K562 (cell line): ENCODE results near the gene VWF. TPM values are rescaled to one million over a fixed set of nuclear protein-coding genes. Genes with fewer than 3 reads are reported as not detected.

ENCODE experiments used
- ETV6 ChIP-seq, 3 experiments: fragments of 150-350 bp in 1 of 3; sonication (generic) in 1 of 3; formaldehyde crosslinking in 1 of 3; IDR thresholded peaks; 2 replicates each; pipeline versions ENCODE4 v1.6.1 to v1.8.0; 2014 to 2022; ENCODE audit warnings: borderline replicate concordance in 2 of 3, low read depth in 2 of 3, antibody characterized with exemption in 1 of 3, low read length in 1 of 3, mild to moderate bottlenecking in 1 of 3, missing genetic modification reagents in 1 of 3
- SMARCE1 ChIP-seq: fragments of 450-650 bp; IDR thresholded peaks from 2 replicates; pipeline ENCODE4 v1.7.1; 2016; ENCODE audit warnings: mild to moderate bottlenecking
- ZNF3 ChIP-seq: fragments of 250-450 bp; sonication (Bioruptor Pico); IDR thresholded peaks from 2 replicates; pipeline ENCODE4 v1.5.0; 2021; ENCODE audit warnings: mild to moderate bottlenecking, moderate library complexity
- polyA plus RNA-seq, 8 experiments: library from polyadenylated mRNA; depleted of rRNA in 4 of 8; stranded (reverse) in 5 of 8; unstranded in 3 of 8; fragments of >200 nt; fragmentation: Nextera tagmentation in 2 of 8; fragmentation: Illumina TruSeq in 1 of 8; extraction: Ambion mirVana in 2 of 8; extraction: Trizol in 1 of 8; gene quantifications; 2 replicates each; pipeline versions ENCODE4 v1.2.1 to v1.2.3, GENCODE V29; 2011 to 2014; ENCODE audit warnings: inconsistent platforms in 1 of 8, missing spikeins in 1 of 8
- total RNA-seq, 7 experiments: library from RNA; depleted of rRNA in 6 of 7; stranded (reverse); fragments of >200 nt in 6 of 7; fragmentation: Illumina TruSeq in 2 of 7; extraction: Trizol in 2 of 7; gene quantifications; 2 replicates each; pipeline versions ENCODE4 v1.2.1 to v1.2.3, GENCODE V29; 2011 to 2021; ENCODE audit warnings: low replicate concordance in 1 of 7
- TF ChIP-seq, protein P1 (sequence below): fragments of 450-650 bp; formaldehyde crosslinking; IDR thresholded peaks from 2 replicates; pipeline ENCODE4 v1.4.0; 2020; ENCODE audit warnings: mild to moderate bottlenecking
- TF ChIP-seq, protein P2 (sequence below): sonication (generic); formaldehyde crosslinking; IDR thresholded peaks from 2 replicates; pipeline ENCODE4 v1.4.0; 2020; ENCODE audit warnings: mild to moderate bottlenecking, missing genetic modification reagents
- TF ChIP-seq, protein P3 (sequence below): IDR thresholded peaks from 2 replicates; pipeline ENCODE4 v1.6.1; 2012; ENCODE audit warnings: low read depth, low read length, improper control_type of control experiment, borderline replicate concordance

VWF gene
- total and polyA plus RNA-seq, 9 of the 15 experiments (the other 6 are each of a cell fraction or from before 2014, with no cell fraction given): 0.53 TPM; not detected in 8

DNA sequence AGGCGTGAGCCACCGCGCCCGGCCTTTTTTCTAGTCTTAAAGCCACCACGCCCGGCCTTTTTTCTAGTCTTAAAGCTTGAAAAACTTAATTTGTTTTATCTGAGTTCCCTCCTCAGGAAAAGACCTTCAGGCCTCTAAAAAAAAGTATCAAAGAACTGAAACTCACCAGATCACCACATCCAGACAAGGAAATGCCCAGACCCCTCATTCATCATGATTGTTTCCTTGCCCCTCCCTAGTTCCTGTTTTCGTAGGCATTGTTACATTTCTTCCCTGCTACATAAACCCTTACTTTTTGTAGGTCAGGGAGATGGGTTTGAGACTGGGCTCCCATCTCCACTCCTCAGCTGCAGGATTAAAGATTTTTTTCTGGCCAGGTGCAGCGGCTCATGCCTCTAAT lies 21.1 kb upstream of the VWF start (continued):
- no peak for TF ChIP-seq ETV6 (IDR thresholded peaks at IDR 0.05; ENCODE audit: borderline replicate concordance in 1 of 2, low read depth in 2 of 2, low read length in 1 of 2)
- TF ChIP-seq ETV6 (CRISPR knock-in tag; IDR thresholded peaks at IDR 0.05; ENCODE audit: borderline replicate concordance): no peak
- TF ChIP-seq, protein P1, sequence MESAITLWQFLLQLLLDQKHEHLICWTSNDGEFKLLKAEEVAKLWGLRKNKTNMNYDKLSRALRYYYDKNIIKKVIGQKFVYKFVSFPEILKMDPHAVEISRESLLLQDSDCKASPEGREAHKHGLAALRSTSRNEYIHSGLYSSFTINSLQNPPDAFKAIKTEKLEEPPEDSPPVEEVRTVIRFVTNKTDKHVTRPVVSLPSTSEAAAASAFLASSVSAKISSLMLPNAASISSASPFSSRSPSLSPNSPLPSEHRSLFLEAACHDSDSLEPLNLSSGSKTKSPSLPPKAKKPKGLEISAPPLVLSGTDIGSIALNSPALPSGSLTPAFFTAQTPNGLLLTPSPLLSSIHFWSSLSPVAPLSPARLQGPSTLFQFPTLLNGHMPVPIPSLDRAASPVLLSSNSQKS (CRISPR knock-in tag): no peak
- TF ChIP-seq, protein P2, sequence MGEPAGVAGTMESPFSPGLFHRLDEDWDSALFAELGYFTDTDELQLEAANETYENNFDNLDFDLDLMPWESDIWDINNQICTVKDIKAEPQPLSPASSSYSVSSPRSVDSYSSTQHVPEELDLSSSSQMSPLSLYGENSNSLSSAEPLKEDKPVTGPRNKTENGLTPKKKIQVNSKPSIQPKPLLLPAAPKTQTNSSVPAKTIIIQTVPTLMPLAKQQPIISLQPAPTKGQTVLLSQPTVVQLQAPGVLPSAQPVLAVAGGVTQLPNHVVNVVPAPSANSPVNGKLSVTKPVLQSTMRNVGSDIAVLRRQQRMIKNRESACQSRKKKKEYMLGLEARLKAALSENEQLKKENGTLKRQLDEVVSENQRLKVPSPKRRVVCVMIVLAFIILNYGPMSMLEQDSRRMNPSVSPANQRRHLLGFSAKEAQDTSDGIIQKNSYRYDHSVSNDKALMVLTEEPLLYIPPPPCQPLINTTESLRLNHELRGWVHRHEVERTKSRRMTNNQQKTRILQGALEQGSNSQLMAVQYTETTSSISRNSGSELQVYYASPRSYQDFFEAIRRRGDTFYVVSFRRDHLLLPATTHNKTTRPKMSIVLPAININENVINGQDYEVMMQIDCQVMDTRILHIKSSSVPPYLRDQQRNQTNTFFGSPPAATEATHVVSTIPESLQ (CRISPR knock-in tag): no peak
- TF ChIP-seq SMARCE1: no peak
- TF ChIP-seq, protein P3, sequence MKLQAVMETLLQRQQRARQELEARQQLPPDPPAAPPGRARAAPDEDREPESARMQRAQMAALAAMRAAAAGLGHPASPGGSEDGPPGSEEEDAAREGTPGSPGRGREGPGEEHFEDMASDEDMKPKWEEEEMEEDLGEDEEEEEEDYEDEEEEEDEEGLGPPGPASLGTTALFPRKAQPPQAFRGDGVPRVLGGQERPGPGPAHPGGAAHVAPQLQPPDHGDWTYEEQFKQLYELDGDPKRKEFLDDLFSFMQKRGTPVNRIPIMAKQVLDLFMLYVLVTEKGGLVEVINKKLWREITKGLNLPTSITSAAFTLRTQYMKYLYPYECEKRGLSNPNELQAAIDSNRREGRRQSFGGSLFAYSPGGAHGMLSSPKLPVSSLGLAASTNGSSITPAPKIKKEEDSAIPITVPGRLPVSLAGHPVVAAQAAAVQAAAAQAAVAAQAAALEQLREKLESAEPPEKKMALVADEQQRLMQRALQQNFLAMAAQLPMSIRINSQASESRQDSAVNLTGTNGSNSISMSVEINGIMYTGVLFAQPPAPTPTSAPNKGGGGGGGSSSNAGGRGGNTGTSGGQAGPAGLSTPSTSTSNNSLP: no peak
- TF ChIP-seq ZNF3 (CRISPR knock-in tag): no peak
